HepG2 (cell line): Measurements from ENCODE around the gene SCYGR5. TPM values are rescaled to one million over a fixed set of nuclear protein-coding genes. Genes with fewer than 3 reads are reported as not detected.

Experiments used
- CEBPG ChIP-seq: IDR thresholded peaks from 2 replicates; pipeline ENCODE4 v1.6.1; 2016
- ETV5 ChIP-seq: IDR thresholded peaks from 2 replicates; pipeline ENCODE4 v1.6.1; 2018; ENCODE audit warnings: missing biosample characterization, missing genetic modification reagents, inconsistent platforms, borderline replicate concordance
- GATA4 ChIP-seq: sonication (generic); IDR thresholded peaks from 2 replicates; pipeline ENCODE4 v1.6.1; 2016; ENCODE audit warnings: antibody characterized with exemption, low read depth, borderline replicate concordance
- HOXA9 ChIP-seq: sonication (generic); formaldehyde crosslinking; IDR thresholded peaks from 2 replicates; pipeline ENCODE4 v1.8.1; 2022; ENCODE audit warnings: missing genetic modification reagents, mild to moderate bottlenecking, moderate library complexity, borderline replicate concordance
- JDP2 ChIP-seq: sonication (generic); formaldehyde crosslinking; IDR thresholded peaks from 2 replicates; pipeline ENCODE4 v1.8.1; 2022; ENCODE audit warnings: missing genetic modification reagents, borderline replicate concordance
- KDM6A ChIP-seq: IDR thresholded peaks from 2 replicates; pipeline ENCODE4 v1.6.1; 2016; ENCODE audit warnings: low read depth
- KLF11 ChIP-seq: IDR thresholded peaks from 2 replicates; pipeline ENCODE4 v1.6.1; 2016; ENCODE audit warnings: missing compliant biosample characterization
- PBX2 ChIP-seq: IDR thresholded peaks from 2 replicates; pipeline ENCODE4 v1.6.1; 2016; ENCODE audit warnings: control low read depth
- RXRB ChIP-seq: IDR thresholded peaks from 2 replicates; pipeline ENCODE4 v1.6.1; 2016; ENCODE audit warnings: borderline replicate concordance, missing genetic modification reagents, missing compliant biosample characterization
- SALL1 ChIP-seq: sonication (generic); formaldehyde crosslinking; IDR thresholded peaks from 2 replicates; pipeline ENCODE4 v1.8.0; 2022; ENCODE audit warnings: mild to moderate bottlenecking, missing genetic modification reagents
- SOX13 ChIP-seq, 3 experiments: fragments of 450-650 bp in 1 of 3; sonication (generic) in 1 of 3; formaldehyde crosslinking in 1 of 3; IDR thresholded peaks in 2 of 3; conservative IDR thresholded peaks in 1 of 3; 2 replicates each; pipeline versions ENCODE4 v1.5.0 to v1.6.1; 2016 to 2020; ENCODE audit warnings: antibody characterized with exemption in 1 of 3, mild to moderate bottlenecking in 1 of 3, missing compliant biosample characterization in 1 of 3, missing genetic modification reagents in 1 of 3, moderate library complexity in 1 of 3
- SP2 ChIP-seq: sonication (generic); formaldehyde crosslinking; IDR thresholded peaks from 2 replicates; pipeline ENCODE4 v1.5.1; 2020; ENCODE audit warnings: mild to moderate bottlenecking, missing genetic modification reagents
- TSC22D2 ChIP-seq: sonication (generic); formaldehyde crosslinking; IDR thresholded peaks from 2 replicates; pipeline ENCODE4 v1.5.1; 2020; ENCODE audit warnings: missing genetic modification reagents, mild to moderate bottlenecking, borderline replicate concordance
- ZBTB21 ChIP-seq: sonication (generic); formaldehyde crosslinking; IDR thresholded peaks from 2 replicates; pipeline ENCODE4 v1.4.0; 2020; ENCODE audit warnings: missing genetic modification reagents
- ZNF12 ChIP-seq: sonication (generic); formaldehyde crosslinking; IDR thresholded peaks from 2 replicates; pipeline ENCODE4 v1.5.0; 2020; ENCODE audit warnings: missing genetic modification reagents
- ZNF629 ChIP-seq: sonication (generic); formaldehyde crosslinking; conservative IDR thresholded peaks from 2 replicates; pipeline ENCODE4 v1.5.0; 2020; ENCODE audit warnings: missing genetic modification reagents
- ZNF781 ChIP-seq: sonication (generic); formaldehyde crosslinking; IDR thresholded peaks from 2 replicates; pipeline ENCODE4 v1.5.1; 2020; ENCODE audit warnings: borderline replicate concordance, mild to moderate bottlenecking, missing genetic modification reagents; ENCODE audit errors: not compliant biosample characterization
- ZSCAN31 ChIP-seq: sonication (generic); formaldehyde crosslinking; IDR thresholded peaks from 2 replicates; pipeline ENCODE4 v1.5.0; 2020; ENCODE audit warnings: low read depth, mild to moderate bottlenecking, missing genetic modification reagents
- polyA plus RNA-seq, 8 experiments: library from polyadenylated mRNA; depleted of rRNA in 3 of 8; stranded (reverse) in 7 of 8; unstranded in 1 of 8; fragments of >200 nt; fragmentation: Illumina TruSeq in 4 of 8; extraction: Trizol in 4 of 8; gene quantifications; 2 replicates each; pipeline versions ENCODE4 v1.2.1 to v1.2.3, GENCODE V29; 2011 to 2016; ENCODE audit warnings: low read depth in 4 of 8, missing spikeins in 1 of 8, mixed read lengths in 1 of 8; ENCODE audit not compliant: insufficient read depth in 1 of 8
- total RNA-seq, 5 experiments: library from RNA; depleted of rRNA; stranded (reverse); fragments of >200 nt; fragmentation: Illumina TruSeq; extraction: Trizol; gene quantifications; 2 replicates each; pipeline ENCODE4 v1.2.3, GENCODE V29; 2016; ENCODE audit warnings: low read depth in 1 of 5
- TF ChIP-seq, protein P1 (sequence below): sonication (generic); formaldehyde crosslinking; IDR thresholded peaks from 2 replicates; pipeline ENCODE4 v1.4.0; 2020; ENCODE audit warnings: mild to moderate bottlenecking, missing genetic modification reagents, borderline replicate concordance
- TF ChIP-seq, protein P2 (sequence below): sonication (generic); formaldehyde crosslinking; IDR thresholded peaks from 2 replicates; pipeline ENCODE4 v1.5.0; 2020; ENCODE audit warnings: mild to moderate bottlenecking, low read depth, missing genetic modification reagents, borderline replicate concordance

Gene SCYGR5
- total and polyA plus RNA-seq, 2 of the 13 experiments (the other 11 are each of a cell fraction or from before 2014, with no cell fraction given) = not detected

DNA sequence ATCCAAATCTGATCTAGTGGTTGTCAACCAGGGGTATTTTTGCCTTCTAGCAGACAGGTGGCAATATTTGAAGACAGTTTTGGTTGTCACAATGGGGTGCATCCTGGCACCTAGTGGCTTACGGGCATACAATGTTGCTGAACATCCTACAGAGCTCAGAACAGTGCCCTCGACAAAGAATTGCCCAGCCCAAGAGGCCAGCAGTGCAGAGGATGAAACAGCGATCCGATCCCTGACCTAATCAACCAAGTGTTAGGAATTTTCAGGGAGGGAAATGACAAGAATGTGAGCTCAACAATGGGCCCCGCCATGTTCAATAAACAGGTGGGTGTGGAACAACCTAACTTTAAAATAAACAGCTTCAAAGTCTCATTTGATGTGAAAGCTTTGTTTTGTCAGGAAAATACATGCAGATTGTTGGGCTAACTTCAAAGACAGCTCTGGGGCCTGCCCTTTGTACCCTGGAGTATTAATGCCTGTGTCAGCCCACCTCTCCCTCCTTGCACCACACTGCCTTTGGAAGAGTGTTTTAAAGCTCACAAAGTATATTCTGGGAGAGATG, 22.5 kb upstream of the SCYGR5 start (continued):
- TF ChIP-seq, protein P1, sequence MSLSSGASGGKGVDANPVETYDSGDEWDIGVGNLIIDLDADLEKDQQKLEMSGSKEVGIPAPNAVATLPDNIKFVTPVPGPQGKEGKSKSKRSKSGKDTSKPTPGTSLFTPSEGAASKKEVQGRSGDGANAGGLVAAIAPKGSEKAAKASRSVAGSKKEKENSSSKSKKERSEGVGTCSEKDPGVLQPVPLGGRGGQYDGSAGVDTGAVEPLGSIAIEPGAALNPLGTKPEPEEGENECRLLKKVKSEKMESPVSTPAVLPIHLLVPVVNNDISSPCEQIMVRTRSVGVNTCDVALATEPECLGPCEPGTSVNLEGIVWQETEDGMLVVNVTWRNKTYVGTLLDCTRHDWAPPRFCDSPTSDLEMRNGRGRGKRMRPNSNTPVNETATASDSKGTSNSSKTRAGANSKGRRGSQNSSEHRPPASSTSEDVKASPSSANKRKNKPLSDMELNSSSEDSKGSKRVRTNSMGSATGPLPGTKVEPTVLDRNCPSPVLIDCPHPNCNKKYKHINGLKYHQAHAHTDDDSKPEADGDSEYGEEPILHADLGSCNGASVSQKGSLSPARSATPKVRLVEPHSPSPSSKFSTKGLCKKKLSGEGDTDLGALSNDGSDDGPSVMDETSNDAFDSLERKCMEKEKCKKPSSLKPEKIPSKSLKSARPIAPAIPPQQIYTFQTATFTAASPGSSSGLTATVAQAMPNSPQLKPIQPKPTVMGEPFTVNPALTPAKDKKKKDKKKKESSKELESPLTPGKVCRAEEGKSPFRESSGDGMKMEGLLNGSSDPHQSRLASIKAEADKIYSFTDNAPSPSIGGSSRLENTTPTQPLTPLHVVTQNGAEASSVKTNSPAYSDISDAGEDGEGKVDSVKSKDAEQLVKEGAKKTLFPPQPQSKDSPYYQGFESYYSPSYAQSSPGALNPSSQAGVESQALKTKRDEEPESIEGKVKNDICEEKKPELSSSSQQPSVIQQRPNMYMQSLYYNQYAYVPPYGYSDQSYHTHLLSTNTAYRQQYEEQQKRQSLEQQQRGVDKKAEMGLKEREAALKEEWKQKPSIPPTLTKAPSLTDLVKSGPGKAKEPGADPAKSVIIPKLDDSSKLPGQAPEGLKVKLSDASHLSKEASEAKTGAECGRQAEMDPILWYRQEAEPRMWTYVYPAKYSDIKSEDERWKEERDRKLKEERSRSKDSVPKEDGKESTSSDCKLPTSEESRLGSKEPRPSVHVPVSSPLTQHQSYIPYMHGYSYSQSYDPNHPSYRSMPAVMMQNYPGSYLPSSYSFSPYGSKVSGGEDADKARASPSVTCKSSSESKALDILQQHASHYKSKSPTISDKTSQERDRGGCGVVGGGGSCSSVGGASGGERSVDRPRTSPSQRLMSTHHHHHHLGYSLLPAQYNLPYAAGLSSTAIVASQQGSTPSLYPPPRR (CRISPR knock-in tag) = peak; percentile 81
- TF ChIP-seq ZBTB21 (peak; percentile 66), ZNF781 (CRISPR knock-in tag) (no peak), ZNF629 (CRISPR knock-in tag) (no peak), CEBPG (peak; percentile 64), KDM6A (peak; percentile 64; the same call in 1 of the 2 replicates), SOX13 (IDR thresholded peaks at IDR 0.05) (peak; percentile 100), SOX13 (CRISPR knock-in tag; conservative IDR thresholded peaks at IDR 0.05 in 1 of 2, IDR thresholded peaks at IDR 0.05 in 1 of 2) (peak in 1 of 2 experiments; percentile 100; a peak in 2 of 4 replicates), PBX2 (CRISPR knock-in tag) (no peak), GATA4 (peak; percentile 73; the same call in 1 of the 2 replicates), SALL1 (CRISPR knock-in tag) (peak; percentile 72), SP2 (CRISPR knock-in tag) (no peak), KLF11 (CRISPR knock-in tag) (0 out of 2 replicates have a peak, but pooled peaks have one; percentile 43), TSC22D2 (CRISPR knock-in tag) (no peak), HOXA9 (CRISPR knock-in tag) (no peak), RXRB (CRISPR knock-in tag) (peak; percentile 64), ZSCAN31 (CRISPR knock-in tag) (0 out of 2 replicates have a peak, but pooled peaks have one; percentile 48), ETV5 (peak; percentile 71), JDP2 (CRISPR knock-in tag) (no peak), ZNF12 (CRISPR knock-in tag) (no peak; the same call in 1 of the 2 replicates)
- TF ChIP-seq, protein P2, sequence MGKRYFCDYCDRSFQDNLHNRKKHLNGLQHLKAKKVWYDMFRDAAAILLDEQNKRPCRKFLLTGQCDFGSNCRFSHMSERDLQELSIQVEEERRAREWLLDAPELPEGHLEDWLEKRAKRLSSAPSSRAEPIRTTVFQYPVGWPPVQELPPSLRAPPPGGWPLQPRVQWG (CRISPR knock-in tag) = no peak
